T-helper 1 cell treated with Interleukin-12 subunit alpha and Interleukin-12 subunit beta and Interleukin-4 antibody, amounts not matched to agents 30 μg/mL and 1 μg/mL, for 36 hours (primary cell): ENCODE data around the gene LPGAT1.

Experiments
- H3K27ac Mint-ChIP-seq: one replicate; pipeline ENCODE4 v1.8.0; 2021; ENCODE audit warnings: mild to moderate bottlenecking, mixed read lengths
- H3K27me3 Mint-ChIP-seq: one replicate; pipeline ENCODE4 v1.8.0; 2021; ENCODE audit warnings: low read depth, mixed read lengths
- H3K36me3 Mint-ChIP-seq: one replicate; pipeline ENCODE4 v1.8.0; 2021; ENCODE audit warnings: low read depth, mixed read lengths
- H3K4me1 Mint-ChIP-seq: one replicate; pipeline ENCODE4 v1.8.0; 2021; ENCODE audit warnings: low read depth, mixed read lengths
- H3K4me3 Mint-ChIP-seq: one replicate; pipeline ENCODE4 v1.8.0; 2021; ENCODE audit warnings: mild to moderate bottlenecking, moderate library complexity, mixed read lengths
- H3K9me3 Mint-ChIP-seq: one replicate; pipeline ENCODE4 v1.8.0; 2021; ENCODE audit warnings: mixed read lengths

The LPGAT1 gene

GRCh38 chr1:211839106-211839505 lies 8.5 kb upstream of the LPGAT1 start:
- peaks cover 35% of the 10 kb centered on the region for H3K4me1 Mint-ChIP-seq
- H3K9me3 Mint-ChIP-seq, result peaks cover 6% of the 10 kb centered on the region
- no peaks in the 10 kb centered on the region for H3K27me3 Mint-ChIP-seq
- H3K4me3 Mint-ChIP-seq, result no peak overlapping the region
- H3K36me3 Mint-ChIP-seq, result peaks cover 10% of the 10 kb centered on the region
- no peak overlapping the region for H3K27ac Mint-ChIP-seq

GRCh38 chr1:211833174-211833820 lies 2.7 kb upstream of the LPGAT1 start:
- Mint-ChIP-seq H3K9me3 (no peaks in the 10 kb centered on the region), H3K27ac (peak overlapping the region; percentile 84), H3K36me3 (peaks cover 9% of the 10 kb centered on the region), H3K4me3 (peak overlapping the region; percentile 67), H3K4me1 (peaks cover 50% of the 10 kb centered on the region), H3K27me3 (no peaks in the 10 kb centered on the region)

- Mint-ChIP-seq H3K36me3 (peaks cover 9% of the 10 kb centered on the region), H3K9me3 (no peaks in the 10 kb centered on the region), H3K4me3 (peak overlapping the region; percentile 67), H3K27me3 (no peaks in the 10 kb centered on the region), H3K27ac (peak overlapping the region; percentile 84), H3K4me1 (peaks cover 55% of the 10 kb centered on the region)
These were observed 2.1 kb upstream of the LPGAT1 start for GRCh38 chr1:211832661-211833060.

- Mint-ChIP-seq H3K36me3 (peaks cover 13% of the 10 kb centered on the region), H3K9me3 (no peaks in the 10 kb centered on the region), H3K27ac (peak overlapping the region; percentile 41), H3K27me3 (no peaks in the 10 kb centered on the region), H3K4me3 (peak overlapping the region; percentile 89), H3K4me1 (peaks cover 60% of the 10 kb centered on the region)
These were observed 1.2 kb upstream of the LPGAT1 start for GRCh38 chr1:211831558-211832323.

- H3K36me3 Mint-ChIP-seq, result peaks cover 13% of the 10 kb centered on the region
- peak overlapping the region; percentile 98 for H3K4me3 Mint-ChIP-seq
- peaks cover 58% of the 10 kb centered on the region for H3K4me1 Mint-ChIP-seq
- no peaks in the 10 kb centered on the region for H3K27me3 Mint-ChIP-seq
- H3K9me3 Mint-ChIP-seq, result no peaks in the 10 kb centered on the region
- peak overlapping the region; percentile 91 for H3K27ac Mint-ChIP-seq
These were observed 572 bp downstream of the LPGAT1 start for GRCh38 chr1:211830055-211830327.

- Mint-ChIP-seq H3K9me3 (no peaks in the 10 kb centered on the region), H3K4me3 (peak overlapping the region; percentile 98), H3K36me3 (peaks cover 13% of the 10 kb centered on the region), H3K4me1 (peaks cover 60% of the 10 kb centered on the region), H3K27ac (peak overlapping the region; percentile 91), H3K27me3 (no peaks in the 10 kb centered on the region)
These were observed 1.1 kb downstream of the LPGAT1 start for GRCh38 chr1:211829343-211830054.

GRCh38 chr1:211828584-211829342 lies 1.8 kb downstream of the LPGAT1 start:
- H3K27ac Mint-ChIP-seq, result peak overlapping the region; percentile 91
- H3K4me3 Mint-ChIP-seq, result peak overlapping the region; percentile 98
- H3K9me3 Mint-ChIP-seq, result no peaks in the 10 kb centered on the region
- no peaks in the 10 kb centered on the region for H3K27me3 Mint-ChIP-seq
- peaks cover 56% of the 10 kb centered on the region for H3K4me1 Mint-ChIP-seq
- H3K36me3 Mint-ChIP-seq, result peaks cover 13% of the 10 kb centered on the region

GRCh38 chr1:211827051-211827450 lies 3.5 kb downstream of the LPGAT1 start:
- H3K27ac Mint-ChIP-seq, result no peak overlapping the region
- peaks cover 39% of the 10 kb centered on the region for H3K4me1 Mint-ChIP-seq
- H3K9me3 Mint-ChIP-seq, result no peaks in the 10 kb centered on the region
- no peaks in the 10 kb centered on the region for H3K27me3 Mint-ChIP-seq
- no peak overlapping the region for H3K4me3 Mint-ChIP-seq
- H3K36me3 Mint-ChIP-seq, result peaks cover 15% of the 10 kb centered on the region

- H3K27ac Mint-ChIP-seq, result no peak overlapping the region
- H3K36me3 Mint-ChIP-seq, result peaks cover 20% of the 10 kb centered on the region
- H3K27me3 Mint-ChIP-seq, result no peaks in the 10 kb centered on the region
- no peak overlapping the region for H3K4me3 Mint-ChIP-seq
- H3K9me3 Mint-ChIP-seq, result no peaks in the 10 kb centered on the region
- H3K4me1 Mint-ChIP-seq, result peaks cover 31% of the 10 kb centered on the region
These were observed 4.6 kb downstream of the LPGAT1 start for GRCh38 chr1:211825980-211826379.

GRCh38 chr1:211822677-211823407 lies 7.7 kb downstream of the LPGAT1 start:
- H3K4me1 Mint-ChIP-seq, result peaks cover 12% of the 10 kb centered on the region
- H3K4me3 Mint-ChIP-seq, result no peak overlapping the region
- H3K27me3 Mint-ChIP-seq, result no peaks in the 10 kb centered on the region
- peaks cover 20% of the 10 kb centered on the region for H3K36me3 Mint-ChIP-seq
- no peak overlapping the region for H3K27ac Mint-ChIP-seq
- no peaks in the 10 kb centered on the region for H3K9me3 Mint-ChIP-seq

GRCh38 chr1:211816586-211816985 lies 14.0 kb downstream of the LPGAT1 start:
- no peaks in the 10 kb centered on the region for H3K4me1 Mint-ChIP-seq
- H3K4me3 Mint-ChIP-seq, result no peak overlapping the region
- no peaks in the 10 kb centered on the region for H3K9me3 Mint-ChIP-seq
- H3K36me3 Mint-ChIP-seq, result peaks cover 15% of the 10 kb centered on the region
- no peak overlapping the region for H3K27ac Mint-ChIP-seq
- no peaks in the 10 kb centered on the region for H3K27me3 Mint-ChIP-seq

- Mint-ChIP-seq H3K27ac (no peak overlapping the region), H3K9me3 (no peaks in the 10 kb centered on the region), H3K4me1 (no peaks in the 10 kb centered on the region), H3K36me3 (peaks cover 19% of the 10 kb centered on the region), H3K4me3 (no peak overlapping the region), H3K27me3 (no peaks in the 10 kb centered on the region)
These were observed 16.2 kb downstream of the LPGAT1 start for GRCh38 chr1:211814313-211814712.

GRCh38 chr1:211813590-211813989 lies 17.0 kb downstream of the LPGAT1 start:
- Mint-ChIP-seq H3K36me3 (peaks cover 20% of the 10 kb centered on the region), H3K9me3 (no peaks in the 10 kb centered on the region), H3K27ac (no peak overlapping the region), H3K4me1 (no peaks in the 10 kb centered on the region), H3K4me3 (no peak overlapping the region), H3K27me3 (no peaks in the 10 kb centered on the region)

GRCh38 chr1:211812584-211812983 lies 18.0 kb downstream of the LPGAT1 start:
- Mint-ChIP-seq H3K4me3 (no peak overlapping the region), H3K27me3 (no peaks in the 10 kb centered on the region), H3K27ac (no peak overlapping the region), H3K36me3 (peaks cover 20% of the 10 kb centered on the region), H3K4me1 (no peaks in the 10 kb centered on the region), H3K9me3 (no peaks in the 10 kb centered on the region)
